ENCODE measurements around the gene ASB2. TPM values are rescaled to one million over a fixed set of nuclear protein-coding genes. Genes with fewer than 3 reads are reported as not detected.

The ASB2 gene
- total and polyA plus RNA-seq, 2 of the 8 experiments (the other 6 are each of a cell fraction or from before 2014, with no cell fraction given), result 1.0 to 2.1 TPM

- Histone ChIP-seq H3K18ac (ENCODE audit: extremely low read depth, low read length) (no peak overlapping the region), H4K5ac (ENCODE audit: insufficient read length, low read depth, low read length) (no peak overlapping the region), H3K36me3 (ENCODE audit: control insufficient read depth in 2 of 4, insufficient read depth in 4 of 4, low read length in 3 of 4) (no peaks in the 10 kb centered on the region), H3K27ac (ENCODE audit: low read depth, low read length) (no peak overlapping the region), H3K4ac (replicated peaks; ENCODE audit: insufficient read length, low read depth, low read length) (no peak overlapping the region), H4K8ac (ENCODE audit: extremely low read depth, insufficient read depth, low read length) (no peak overlapping the region), H3K4me3 (ENCODE audit: extremely low read depth in 1 of 4, insufficient read depth in 2 of 4, low read depth in 3 of 4, low read length in 4 of 4) (no peak overlapping the region), H2BK120ac (replicated peaks; ENCODE audit: low read depth, low read length) (no peak overlapping the region), H2BK5ac (ENCODE audit: low read depth, low read length) (peak overlapping the region; percentile 60; the same call in 1 of the 2 replicates), H2AFZ (ENCODE audit: low read length) (no peak overlapping the region), H3K56ac (replicated peaks; ENCODE audit: insufficient read length, low read depth, low read length) (no peak overlapping the region), H3K4me1 (replicated peaks in 1 of 4; ENCODE audit: control insufficient read depth in 3 of 4, insufficient read depth in 4 of 4, low read length in 3 of 4) (peaks cover 0 to 14% (median 8%) of the 10 kb centered on the region in 4 experiments; a peak in 4 of 7 replicates), H2BK20ac (ENCODE audit: low read length) (no peak overlapping the region), H3K9me3 (ENCODE audit: insufficient read depth in 2 of 2, low read depth in 1 of 2, low read length in 1 of 2) (no peaks in the 10 kb centered on the region), H3K79me2 (ENCODE audit: control insufficient read depth in 1 of 2, insufficient read depth in 2 of 2, low read length in 2 of 2) (no peaks in the 10 kb centered on the region), H3K23me2 (ENCODE audit: low read depth, low read length) (peaks cover 3% of the 10 kb centered on the region; the same call in 1 of the 2 replicates), H3K9ac (replicated peaks in 1 of 4; ENCODE audit: extremely low read depth in 1 of 4, low read depth in 3 of 4, low read length in 3 of 4) (no peak overlapping the region), H2BK15ac (ENCODE audit: low read length) (no peak overlapping the region), H3K4me2 (ENCODE audit: insufficient read depth in 1 of 2, low read depth in 2 of 2, low read length in 2 of 2) (peak overlapping the region in 1 of 2 experiments; percentile 8; a peak in 1 of 4 replicates), H3K14ac (ENCODE audit: insufficient read length) (no peak overlapping the region), H4K20me1 (replicated peaks in 1 of 2; ENCODE audit: control insufficient read depth in 1 of 2, insufficient read depth in 2 of 2, low read length in 2 of 2) (no peaks in the 10 kb centered on the region), H2BK12ac (ENCODE audit: low read depth, low read length) (no peak overlapping the region), H3K27me3 (replicated peaks in 1 of 4; ENCODE audit: control insufficient read depth in 3 of 4, extremely low read depth in 1 of 4, insufficient read depth in 3 of 4, low read length in 3 of 4) (no peaks in the 10 kb centered on the region; a peak in 1 of 7 replicates), H2AK5ac (ENCODE audit: low read depth, low read length) (no peak overlapping the region), H3K79me1 (ENCODE audit: low read depth, low read length) (no peaks in the 10 kb centered on the region), H4K91ac (replicated peaks; ENCODE audit: insufficient read length, low read length) (no peak overlapping the region), H3K23ac (ENCODE audit: insufficient read length) (no peak overlapping the region)
- FAIRE-seq (no peak), DNase-seq (ENCODE audit: low read depth in 1 of 2, low spot score in 2 of 2) (no peak)
- ChIA-PET CTCF (ENCODE audit: partially characterized antibody) (interaction anchor here (0.7 to 7.6 kb wide), 15 partner anchors 8 to 494 kb away, joined by 3 to 108 read pairs (median 6); partner anchors contain the start of genes ASB2 and CCDC197), POLR2A (ENCODE audit: partially characterized antibody) (no interaction called here)
- 74% methylated on average over 3 of the region's 3 CpGs; no CpG with 5 or more reads in 1 of the 2 experiments for WGBS, 2 experiments (ENCODE audit: extremely low coverage in 1 of 2, insufficient coverage in 1 of 2, insufficient read length in 1 of 2, insufficient replicate concordance in 2 of 2, low coverage in 1 of 2, low lambda C conversion rate in 2 of 2, missing lambda C conversion rate in 1 of 2)
- no peak for TF ChIP-seq SAP30 (IDR thresholded peaks at IDR 0.05; ENCODE audit: insufficient read depth, insufficient replicate concordance, low read length)
- TF ChIP-seq SRF (IDR thresholded peaks at IDR 0.05; ENCODE audit: low read depth, low read length), result no peak
- no peak for TF ChIP-seq HDAC6 (IDR thresholded peaks at IDR 0.05; ENCODE audit: low read depth, low read length)
- TF ChIP-seq RXRA (IDR thresholded peaks at IDR 0.05; ENCODE audit: insufficient read depth, low read depth, low read length), result no peak
- TF ChIP-seq HDAC2 (IDR thresholded peaks at IDR 0.05; ENCODE audit: borderline replicate concordance in 1 of 2, low read depth in 2 of 2, low read length in 2 of 2), result no peak
- TF ChIP-seq ATF2 (IDR thresholded peaks at IDR 0.05; ENCODE audit: low read length), result no peak
- no peak for TF ChIP-seq JUN (IDR thresholded peaks at IDR 0.05; ENCODE audit: low read depth, low read length)
- TF ChIP-seq TBP (IDR thresholded peaks at IDR 0.05; ENCODE audit: low read depth, low read length), result no peak
- no peak for TF ChIP-seq KDM4A (IDR thresholded peaks at IDR 0.05; ENCODE audit: low read depth, low read length, severe bottlenecking)
- no peak for TF ChIP-seq ZNF274 (IDR thresholded peaks at IDR 0.05; ENCODE audit: borderline replicate concordance, extremely low read depth, low read length)
- no peak for TF ChIP-seq SIRT6 (IDR thresholded peaks at IDR 0.05; ENCODE audit: low read length)
- no peak for TF ChIP-seq CBX5 (IDR thresholded peaks at IDR 0.05; ENCODE audit: low read depth, low read length)
These were observed 7.7 kb upstream of the ASB2 start for GRCh38 chr14:93984070-93984469.
